Gastroesophageal sphincter (tissue), 3 donors: Measurements from ENCODE around the gene INPP1.

Experiments
- CTCF ChIP-seq, 4 experiments: fragments of 200-600 bp in 2 of 4; fragments of 450-650 bp in 2 of 4; sonication (generic) in 1 of 4; IDR thresholded peaks; one replicate each; pipeline ENCODE4 v1.5.1; 2017 to 2019; ENCODE audit warnings: antibody characterized with exemption in 4 of 4, mild to moderate bottlenecking in 2 of 4, moderate library complexity in 2 of 4
- EP300 ChIP-seq: sonication (generic); formaldehyde crosslinking; IDR thresholded peaks from one replicate; pipeline ENCODE4 v1.6.1; 2017; ENCODE audit warnings: antibody characterized with exemption, mild to moderate bottlenecking

GRCh38 chr2:190338453-190338852 is 4.9 kb upstream of the INPP1 start:
- no peak for TF ChIP-seq EP300
- peak in 1 of 4 experiments; percentile 37 for TF ChIP-seq CTCF (IDR thresholded peaks at IDR 0.05)
